ENCODE results near the gene MDP1.

Gene MDP1

DNA sequence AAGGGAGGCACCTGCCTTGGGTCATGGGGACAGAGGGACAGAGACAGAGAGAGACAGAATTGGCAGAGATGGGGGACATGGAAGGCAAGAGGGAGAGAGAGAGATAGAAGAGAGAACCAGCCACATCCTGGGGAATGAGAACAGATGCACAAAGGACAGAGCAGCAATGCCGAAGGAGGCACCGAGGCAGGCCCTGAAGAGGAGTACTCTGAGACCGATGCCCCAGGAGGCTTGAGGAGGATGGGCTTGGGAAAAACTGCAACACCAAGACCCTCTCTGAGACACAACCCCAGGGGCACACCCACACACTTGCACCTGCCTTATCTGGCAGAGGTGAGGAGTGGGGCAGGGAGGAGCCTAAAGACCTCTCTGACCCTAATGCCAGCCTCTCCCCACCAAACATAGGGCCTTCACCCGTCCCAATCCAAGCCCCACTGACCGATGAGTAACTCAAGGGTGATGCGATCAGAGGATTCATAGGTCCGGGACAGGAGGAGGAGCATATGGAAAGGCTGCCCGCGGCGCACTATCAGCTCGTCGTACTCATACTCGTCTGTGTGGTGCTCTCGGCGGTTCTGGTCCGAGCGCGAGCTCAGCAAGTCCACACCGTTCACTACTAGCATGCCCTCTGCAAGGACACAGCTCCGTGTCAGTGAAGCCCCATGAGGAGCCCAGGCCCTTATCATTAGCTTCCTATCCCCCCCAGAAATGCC, 45.5 kb upstream of the MDP1 start:
- no peak for DNase-seq (ENCODE audit: extremely low spot score)
- ChIA-PET POLR2A (interaction anchor here (0.8 to 2.0 kb wide), 3 partner anchors 8 to 10 kb away, joined by 3 to 6 read pairs (median 5); partner anchors contain the start of gene RABGGTA), CTCF (interaction anchor here (1.0 to 2.8 kb wide), 6 partner anchors 9 to 72 kb away, joined by 3 to 12 read pairs (median 6); partner anchors contain the start of genes RABGGTA and TINF2)
- TF ChIP-seq, protein P1, sequence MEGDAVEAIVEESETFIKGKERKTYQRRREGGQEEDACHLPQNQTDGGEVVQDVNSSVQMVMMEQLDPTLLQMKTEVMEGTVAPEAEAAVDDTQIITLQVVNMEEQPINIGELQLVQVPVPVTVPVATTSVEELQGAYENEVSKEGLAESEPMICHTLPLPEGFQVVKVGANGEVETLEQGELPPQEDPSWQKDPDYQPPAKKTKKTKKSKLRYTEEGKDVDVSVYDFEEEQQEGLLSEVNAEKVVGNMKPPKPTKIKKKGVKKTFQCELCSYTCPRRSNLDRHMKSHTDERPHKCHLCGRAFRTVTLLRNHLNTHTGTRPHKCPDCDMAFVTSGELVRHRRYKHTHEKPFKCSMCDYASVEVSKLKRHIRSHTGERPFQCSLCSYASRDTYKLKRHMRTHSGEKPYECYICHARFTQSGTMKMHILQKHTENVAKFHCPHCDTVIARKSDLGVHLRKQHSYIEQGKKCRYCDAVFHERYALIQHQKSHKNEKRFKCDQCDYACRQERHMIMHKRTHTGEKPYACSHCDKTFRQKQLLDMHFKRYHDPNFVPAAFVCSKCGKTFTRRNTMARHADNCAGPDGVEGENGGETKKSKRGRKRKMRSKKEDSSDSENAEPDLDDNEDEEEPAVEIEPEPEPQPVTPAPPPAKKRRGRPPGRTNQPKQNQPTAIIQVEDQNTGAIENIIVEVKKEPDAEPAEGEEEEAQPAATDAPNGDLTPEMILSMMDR (IDR thresholded peaks at IDR 0.05; ENCODE audit: control extremely low read depth, extremely low read depth, low read depth, missing control alignments): no peak

DNA sequence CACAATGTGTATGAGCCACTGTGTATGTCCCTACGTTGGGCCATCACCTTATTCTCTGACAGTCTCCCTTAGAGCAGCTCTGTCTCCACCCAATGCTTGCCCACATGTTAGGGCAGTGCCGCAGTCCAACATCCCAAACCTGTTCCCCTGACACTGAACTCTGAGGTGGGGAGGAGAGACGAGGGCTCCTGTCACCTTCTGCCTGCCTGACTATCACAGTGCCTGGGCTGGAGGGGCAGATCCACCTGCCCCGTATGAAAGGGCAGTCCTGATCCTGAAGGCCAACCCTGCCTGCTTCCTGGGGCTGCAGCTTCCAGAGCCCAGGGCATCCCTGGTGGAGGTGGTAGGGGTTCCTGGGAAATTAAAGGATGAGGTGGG, 44.9 kb upstream of the MDP1 start:
- POLR2A ChIA-PET: interaction anchor here (0.7 to 2.0 kb wide), 2 partner anchors 9 to 16 kb away, joined by 3 to 5 read pairs; no protein-coding TSS in a partner anchor
- DNase-seq (ENCODE audit: extremely low spot score): no peak
- CTCF ChIA-PET: interaction anchor here (1.0 to 2.8 kb wide), 4 partner anchors 18 to 73 kb away, joined by 3 to 12 read pairs (median 6); partner anchors contain the start of gene TINF2
- TF ChIP-seq, protein P1 (IDR thresholded peaks at IDR 0.05; ENCODE audit: control extremely low read depth, extremely low read depth, low read depth, missing control alignments): no peak

DNA sequence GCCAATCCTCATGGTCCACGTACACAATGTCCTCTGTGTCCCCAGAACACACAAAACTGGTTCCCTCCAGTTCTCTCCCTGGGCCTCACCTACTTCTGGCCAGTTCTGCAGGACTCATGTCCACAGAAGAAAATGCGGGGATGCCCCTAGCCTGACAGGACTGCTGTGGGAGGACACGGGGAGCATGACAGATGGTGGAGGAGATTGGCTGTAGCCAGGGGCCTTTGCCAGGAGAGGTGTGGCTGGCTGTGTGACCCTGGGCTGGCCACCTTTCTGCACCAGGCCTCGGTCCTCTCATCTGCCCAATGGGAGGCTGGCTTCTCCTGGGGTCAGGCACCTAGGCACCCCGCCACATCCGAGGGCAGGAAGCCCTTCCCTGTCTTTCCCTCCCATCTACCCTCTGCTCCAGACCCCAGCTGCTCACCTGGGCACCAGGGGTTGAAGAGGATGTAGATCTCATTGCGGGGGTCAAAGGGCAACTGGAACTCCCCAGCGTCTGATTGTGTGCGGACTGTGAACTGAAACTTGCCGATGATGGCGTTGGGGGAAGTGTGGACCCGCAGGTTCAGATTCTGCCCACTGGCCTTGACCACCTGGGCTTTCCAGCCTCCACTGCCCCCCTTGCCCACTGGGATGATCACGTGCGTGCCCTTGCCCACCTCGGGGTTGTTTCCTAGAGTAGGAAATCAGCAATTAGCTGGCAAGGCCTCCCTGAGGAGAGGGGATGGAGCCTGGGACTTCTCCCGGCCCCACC, 44.3 kb upstream of the MDP1 start:
- POLR2A ChIA-PET: interaction anchor here (0.7 to 2.0 kb wide), 2 partner anchors 8 to 17 kb away, joined by 3 to 5 read pairs; no protein-coding TSS in a partner anchor
- TF ChIP-seq, protein P1 (IDR thresholded peaks at IDR 0.05; ENCODE audit: control extremely low read depth, extremely low read depth, low read depth, missing control alignments): no peak
- CTCF ChIA-PET: interaction anchor here (1.0 to 2.1 kb wide), 3 partner anchors 30 to 73 kb away, joined by 3 to 9 read pairs (median 3); no protein-coding TSS in a partner anchor
- no peak for DNase-seq (ENCODE audit: extremely low spot score)

DNA sequence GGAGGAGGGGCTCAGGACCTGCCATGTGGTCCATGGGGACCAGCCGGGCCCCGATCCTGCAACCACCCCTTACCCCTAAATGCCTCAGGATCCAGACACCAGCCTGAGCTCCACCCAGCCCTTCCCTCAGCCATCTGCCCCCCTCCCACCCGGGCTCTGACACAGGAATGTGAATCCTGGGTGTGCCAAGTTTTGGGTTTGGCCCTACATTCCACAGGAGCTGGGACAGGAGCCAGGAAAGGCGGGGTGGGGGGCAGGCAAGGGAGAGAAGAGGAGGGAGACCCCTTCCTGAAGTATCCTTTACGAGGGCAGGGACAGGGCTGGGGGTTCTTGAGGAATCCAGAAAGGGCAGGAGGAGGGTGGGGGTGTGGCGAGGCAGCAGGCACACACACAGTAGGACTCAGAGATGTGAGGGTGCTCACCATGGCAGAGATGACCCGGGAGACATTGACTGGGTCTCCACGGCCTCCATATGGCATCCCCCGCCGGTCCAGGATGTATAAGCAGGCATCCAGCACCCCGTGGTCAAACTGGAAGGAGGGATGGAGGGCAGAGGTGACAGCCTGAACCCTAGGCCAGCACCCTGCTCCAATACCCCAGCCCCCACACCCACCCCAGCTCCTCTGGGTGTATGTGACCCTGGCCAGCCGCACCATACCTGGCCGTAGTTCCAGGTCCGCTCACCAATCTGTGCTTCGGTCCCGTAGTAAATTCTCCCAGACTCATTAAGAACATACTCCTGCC, 43.6 kb upstream of the MDP1 start:
- ChIA-PET CTCF (interaction anchor here (0.7 to 2.1 kb wide), 4 partner anchors 12 to 48 kb away, joined by 3 to 10 read pairs (median 7); partner anchors contain the start of genes CIDEB, RABGGTA and TINF2), POLR2A (no interaction called here)

DNA sequence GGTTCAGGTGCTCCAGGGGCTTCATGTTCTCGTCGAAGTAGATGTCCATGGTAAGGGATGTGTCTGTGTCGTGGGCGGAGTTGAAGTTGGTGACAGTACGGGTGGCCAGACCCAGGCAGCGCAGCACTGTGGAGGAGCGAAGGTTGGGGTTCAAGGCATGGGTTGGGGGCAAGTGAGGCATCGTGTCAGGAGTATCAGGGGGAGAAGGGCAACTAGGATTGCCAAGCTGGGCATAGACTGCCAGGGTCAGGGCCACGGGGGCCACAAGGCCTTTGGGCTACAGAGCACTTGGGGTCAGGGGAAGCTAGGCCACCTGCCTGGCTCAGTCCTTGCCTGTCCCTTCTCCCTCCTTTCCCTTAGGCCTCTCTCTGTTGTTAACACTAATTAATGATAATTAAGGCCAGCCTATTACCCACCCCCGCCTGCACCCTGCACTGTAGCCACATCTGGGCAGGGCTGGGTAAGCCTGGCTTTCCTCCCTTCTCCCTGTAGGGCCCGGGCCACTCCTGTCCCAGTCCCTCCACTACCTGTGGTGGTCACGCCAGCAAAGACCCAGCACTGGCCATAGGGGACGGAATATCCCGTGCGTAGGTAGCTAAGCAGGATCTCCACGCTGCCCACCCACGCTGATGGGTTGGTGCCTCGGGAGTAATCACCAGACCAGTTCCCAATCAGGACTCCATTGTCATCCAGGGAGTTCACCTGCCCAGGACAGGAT, 42.8 kb upstream of the MDP1 start:
- no peak for DNase-seq (ENCODE audit: extremely low spot score)
- TF ChIP-seq, protein P1 (IDR thresholded peaks at IDR 0.05; ENCODE audit: control extremely low read depth, extremely low read depth, low read depth, missing control alignments): no peak
- ChIA-PET POLR2A (no interaction called here), CTCF (interaction anchor here (0.8 to 2.3 kb wide), 6 partner anchors 11 to 39 kb away, joined by 3 to 10 read pairs (median 6); partner anchors contain the start of genes RABGGTA and TINF2)

More for the DNA sequence above, 43.6 kb upstream of the MDP1 start:
- no peak for DNase-seq (ENCODE audit: extremely low spot score)
- TF ChIP-seq, protein P1 (IDR thresholded peaks at IDR 0.05; ENCODE audit: control extremely low read depth, extremely low read depth, low read depth, missing control alignments): no peak
